ENCODE measurements around the gene REPIN1.
A peak's percentile ranks its signal among the peaks of the same experiment; 100 is the strongest.

REPIN1 gene

DNA sequence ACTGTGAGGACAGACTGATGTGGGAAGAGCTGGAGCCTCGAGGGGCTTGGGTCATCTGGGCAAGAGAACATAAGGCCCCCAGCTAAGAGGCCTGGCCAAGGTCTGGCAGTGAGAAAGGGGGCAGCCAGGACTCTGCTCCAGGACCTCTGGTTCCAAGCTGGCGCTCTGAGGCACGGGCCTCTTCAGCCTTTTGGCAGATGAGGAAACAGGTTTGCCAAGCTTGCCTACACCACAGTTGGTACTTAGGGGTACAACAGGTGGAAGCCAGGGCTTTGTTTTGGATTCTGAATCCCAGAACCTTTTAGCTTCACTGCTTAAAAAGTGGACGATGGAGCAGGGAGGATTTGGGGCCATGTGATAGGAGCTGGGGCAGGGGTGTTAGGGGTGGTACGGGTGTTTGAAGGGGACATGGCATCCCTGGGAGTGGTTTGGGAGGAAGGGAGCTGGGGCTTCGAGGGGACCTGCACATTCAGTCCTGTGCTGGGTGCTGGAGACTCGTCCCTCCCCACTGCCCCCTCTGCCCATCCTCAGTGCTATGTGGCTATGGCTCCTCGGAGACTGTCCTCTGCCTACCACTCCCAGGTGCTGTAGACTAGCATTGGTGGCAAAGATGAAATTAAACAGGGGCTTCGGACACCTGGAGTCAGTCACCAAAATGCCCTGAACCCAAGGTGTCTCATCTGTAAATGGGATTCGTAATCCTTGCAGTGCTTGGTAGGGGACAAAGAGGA is 40.8 kb downstream of the REPIN1 start:
- no peak for DNase-seq

DNA sequence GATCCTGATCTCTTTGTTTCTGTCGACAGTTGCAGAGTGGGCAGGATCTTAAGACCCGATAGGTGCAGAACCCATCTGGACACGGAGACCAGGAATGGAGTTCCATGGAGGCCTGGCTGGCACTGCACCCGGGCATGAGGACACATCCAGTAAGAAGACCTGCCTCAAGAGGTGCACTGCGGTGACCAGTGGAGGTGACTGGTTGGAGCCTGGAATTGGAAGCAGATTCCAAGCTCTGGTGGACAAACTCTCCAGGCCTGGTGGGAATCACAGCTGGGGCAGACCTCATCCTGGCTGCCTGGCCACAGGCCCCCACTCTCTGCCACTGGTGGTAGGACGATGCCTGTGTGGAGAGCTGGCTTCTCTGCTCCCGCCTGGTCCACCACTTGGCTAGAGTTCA is 41.5 kb downstream of the REPIN1 start:
- DNase-seq: no peak

DNA sequence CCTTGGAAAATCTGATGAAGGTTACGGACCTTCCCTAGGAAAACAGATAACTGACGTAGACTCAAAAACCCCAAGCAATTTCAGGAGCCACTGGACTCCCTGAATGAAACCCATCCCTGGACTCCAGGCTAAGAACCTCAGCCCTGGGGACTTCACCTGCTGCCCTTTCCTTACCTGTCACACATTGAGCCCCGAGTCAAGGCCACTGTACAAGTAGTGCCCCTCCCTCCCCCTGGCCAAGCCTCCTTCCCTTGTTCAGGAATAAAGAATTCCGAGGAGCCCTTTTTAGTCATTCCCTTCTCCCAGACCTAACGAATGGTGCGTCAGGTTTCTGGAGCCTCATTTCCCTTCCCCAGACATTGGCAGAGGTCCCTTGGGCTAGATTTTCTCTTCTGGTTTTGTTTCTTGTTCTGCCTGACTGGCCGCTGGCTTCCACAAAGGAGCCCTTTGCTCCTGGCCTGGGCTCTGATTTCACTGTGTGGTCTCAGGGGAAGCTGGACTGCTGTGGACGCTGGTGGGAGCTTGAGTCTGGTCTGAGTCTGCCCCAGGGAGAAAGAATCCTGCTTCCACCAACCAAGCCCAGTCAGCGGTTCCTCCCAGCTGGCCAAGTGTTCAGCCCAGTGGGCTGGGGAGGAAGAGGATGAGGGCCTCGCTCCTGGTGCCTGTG is 42.2 kb downstream of the REPIN1 start:
- DNase-seq: no peak

DNA sequence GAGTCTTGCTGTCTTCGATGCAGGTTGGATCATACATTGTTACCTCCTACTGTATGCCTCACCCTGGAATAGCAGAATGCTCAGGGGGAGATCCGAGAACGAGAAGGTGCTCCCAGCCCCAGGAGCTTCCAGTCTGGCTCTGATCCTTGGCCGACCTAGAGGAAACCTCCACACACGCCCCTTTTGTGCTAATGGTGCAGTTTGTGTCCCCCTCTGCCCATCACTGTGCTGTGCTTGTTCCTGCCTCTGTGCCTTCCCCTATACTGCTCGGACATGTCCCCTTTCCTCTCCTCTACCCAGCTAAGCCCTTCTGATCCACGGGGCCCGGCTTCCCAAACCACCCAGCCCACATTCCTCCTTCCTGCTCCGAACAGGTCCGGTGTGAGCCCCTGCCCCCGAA is 43.0 kb downstream of the REPIN1 start:
- DNase-seq: no peak

DNA sequence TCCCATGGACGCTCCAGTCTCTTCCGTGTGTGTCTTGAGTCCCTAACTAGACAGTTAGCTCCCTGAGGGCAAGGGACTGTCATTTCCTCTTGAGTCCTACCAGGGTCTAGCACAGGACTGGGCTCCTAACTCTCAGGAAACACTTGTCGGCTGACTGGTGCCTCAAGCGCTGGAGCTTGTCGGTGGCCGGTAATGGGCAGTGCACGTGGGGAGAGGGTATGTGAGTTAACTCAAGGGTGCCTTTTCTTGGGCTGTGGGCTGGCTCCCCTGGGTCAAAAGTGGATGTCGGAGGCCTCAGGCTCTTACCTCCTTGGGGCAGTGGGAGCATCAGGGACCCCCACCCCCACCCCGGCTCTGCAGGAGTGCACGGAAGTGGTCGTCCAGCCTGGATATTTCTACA is 43.4 kb downstream of the REPIN1 start:
- no peak for DNase-seq

DNA sequence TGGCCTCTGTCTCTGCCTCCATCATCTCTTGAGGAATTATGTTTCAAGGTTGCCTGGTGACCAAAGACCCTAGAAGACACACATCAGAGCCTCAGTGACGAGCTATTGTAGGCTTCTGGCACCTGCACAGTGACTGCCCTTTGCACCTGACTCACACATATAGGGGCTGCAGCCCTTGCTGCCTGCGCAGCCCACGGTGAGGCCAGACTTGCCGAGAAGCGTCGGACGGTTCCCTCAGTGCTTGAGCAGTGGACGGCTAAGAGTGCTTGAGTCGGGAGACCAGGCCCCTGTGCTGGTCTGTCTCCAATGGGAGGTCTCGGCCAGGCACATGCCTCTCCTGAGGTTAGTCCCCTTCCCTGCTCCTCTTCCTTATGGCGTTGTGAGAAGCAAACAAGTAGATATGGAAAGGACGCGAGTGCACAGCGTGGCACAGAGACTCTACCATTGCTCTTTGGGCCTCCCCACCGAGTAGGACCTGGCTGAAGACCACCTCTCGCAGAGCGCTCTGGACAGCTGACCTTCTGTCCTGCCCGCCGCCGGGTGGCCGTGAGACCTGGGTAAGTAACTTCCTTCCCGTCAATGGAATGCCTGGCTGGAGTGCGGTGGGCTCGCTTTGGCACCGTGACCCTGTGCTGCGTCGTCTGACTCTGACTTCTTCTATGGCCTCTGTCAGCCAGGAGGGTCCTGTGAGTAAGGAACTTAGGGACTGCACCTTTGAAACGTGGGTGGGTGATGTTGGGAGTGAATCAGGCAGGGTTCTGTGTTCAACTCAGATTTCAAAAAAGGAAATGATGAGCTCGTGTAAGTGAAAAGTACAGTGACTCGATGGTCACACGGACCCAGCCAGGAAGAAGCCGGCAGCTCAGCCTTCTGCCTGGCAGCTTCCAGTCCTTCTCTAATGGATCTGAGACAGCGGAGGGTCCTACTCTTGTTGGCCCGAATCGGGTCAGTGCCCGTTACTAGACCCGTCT is 44.2 kb downstream of the REPIN1 start:
- DNase-seq: no peak

DNA sequence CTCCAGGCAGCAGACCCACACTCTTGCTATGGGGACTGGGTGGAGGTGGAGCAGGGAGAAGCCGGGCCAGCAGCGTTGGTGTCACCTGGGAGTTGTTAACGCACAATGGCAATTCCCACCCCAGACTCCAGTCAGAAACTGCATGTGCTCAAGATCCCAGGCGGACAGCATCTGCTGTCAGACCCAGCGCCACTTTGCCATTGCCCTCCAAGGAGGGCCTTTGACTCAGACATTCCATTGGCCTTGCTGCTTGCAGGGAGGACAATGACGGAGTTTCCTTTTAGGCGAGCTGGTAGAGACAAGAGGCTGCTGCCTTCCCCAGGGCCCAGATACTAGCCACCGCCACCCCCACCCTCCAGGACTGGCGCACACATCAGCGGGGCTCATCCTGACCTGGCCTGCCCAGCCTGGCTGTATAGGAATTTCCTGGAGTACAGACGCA is 45.0 kb downstream of the REPIN1 start:
- no peak for DNase-seq

DNA sequence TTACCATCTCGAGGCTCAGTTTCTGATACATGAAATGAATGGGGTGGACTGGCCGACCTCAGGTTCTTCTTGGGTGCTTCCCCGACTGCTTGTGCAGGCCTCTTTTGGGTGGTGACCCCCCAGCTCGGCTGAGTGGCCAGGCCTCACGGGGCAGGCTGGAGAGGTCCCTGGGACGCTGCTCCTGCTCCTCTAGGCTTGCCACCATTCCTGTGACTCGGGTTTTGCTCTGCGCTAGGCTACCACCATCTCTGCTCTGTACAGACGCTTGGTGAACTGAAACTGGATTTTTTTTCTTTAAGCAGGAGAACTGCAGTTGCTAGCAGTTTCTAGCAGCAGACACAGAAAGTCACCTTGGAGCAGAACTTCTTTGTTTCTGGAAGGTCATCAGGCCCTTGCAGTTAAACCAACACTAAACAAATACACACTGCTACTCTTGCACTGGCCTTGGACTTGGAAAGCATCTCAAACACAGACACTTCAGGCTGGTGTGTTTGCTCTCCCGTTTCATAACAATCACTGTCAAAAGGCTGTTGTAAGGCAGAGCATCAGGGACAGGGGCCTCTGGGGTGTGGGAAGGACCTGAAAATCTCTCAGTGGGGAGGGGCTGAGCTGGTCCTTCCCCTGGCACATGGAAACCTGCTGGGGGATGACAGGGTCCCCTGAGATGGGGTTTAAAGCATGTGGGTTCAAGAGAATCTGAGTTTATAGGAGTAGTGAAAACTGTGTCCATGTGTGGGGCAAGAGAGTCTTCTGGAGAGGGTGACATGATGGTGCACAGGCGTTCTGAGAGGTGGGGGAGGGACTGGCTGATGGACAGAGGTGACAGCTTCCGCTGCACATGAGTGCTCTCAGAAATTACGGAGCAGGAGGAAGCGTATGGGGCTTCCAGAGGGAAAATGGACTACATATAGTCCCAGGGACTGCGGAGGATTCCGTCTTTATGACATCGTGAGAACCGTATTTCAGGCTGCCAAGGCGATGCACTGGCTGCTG is 46.8 kb downstream of the REPIN1 start:
- no peak for DNase-seq

DNA sequence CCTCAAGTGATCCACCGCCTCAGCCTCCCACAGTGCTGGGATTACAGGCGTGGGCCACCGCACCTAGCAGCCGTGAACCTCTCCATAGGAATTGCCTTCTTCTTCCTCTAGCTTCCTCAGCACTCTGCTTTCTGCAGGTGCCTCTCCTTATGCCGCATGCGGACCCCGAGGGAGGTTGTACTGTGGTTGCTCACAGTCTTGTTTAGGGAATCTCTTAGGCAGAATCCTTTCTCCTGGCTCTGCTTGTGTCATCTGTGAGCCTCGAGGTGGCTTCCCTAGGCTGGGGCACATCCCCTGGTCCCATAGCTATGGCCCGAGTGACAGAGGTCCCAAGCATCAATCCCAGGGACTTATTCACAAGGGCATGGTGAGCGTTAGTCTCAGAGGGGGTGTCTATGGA is 48.6 kb downstream of the REPIN1 start:
- no peak for DNase-seq

DNA sequence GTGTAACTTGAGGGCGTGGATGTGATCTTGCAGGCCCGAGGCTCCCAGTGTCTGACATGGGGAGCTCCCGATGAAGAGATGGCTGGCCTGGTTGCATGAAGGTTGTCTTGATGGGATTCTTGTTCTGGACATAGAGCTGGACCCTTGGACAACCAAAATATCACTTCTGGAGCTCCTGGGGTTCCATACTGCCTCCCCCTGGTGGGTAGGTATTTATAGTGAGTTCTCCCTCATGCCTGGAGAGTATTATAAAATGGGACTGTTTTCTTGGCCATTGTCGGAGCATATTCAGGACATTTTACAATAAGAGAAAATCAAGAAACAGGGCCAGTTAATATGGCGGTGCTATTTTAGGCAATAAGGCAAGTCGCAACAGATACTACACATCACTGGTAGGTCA is 49.2 kb downstream of the REPIN1 start:
- DNase-seq: no peak

DNA sequence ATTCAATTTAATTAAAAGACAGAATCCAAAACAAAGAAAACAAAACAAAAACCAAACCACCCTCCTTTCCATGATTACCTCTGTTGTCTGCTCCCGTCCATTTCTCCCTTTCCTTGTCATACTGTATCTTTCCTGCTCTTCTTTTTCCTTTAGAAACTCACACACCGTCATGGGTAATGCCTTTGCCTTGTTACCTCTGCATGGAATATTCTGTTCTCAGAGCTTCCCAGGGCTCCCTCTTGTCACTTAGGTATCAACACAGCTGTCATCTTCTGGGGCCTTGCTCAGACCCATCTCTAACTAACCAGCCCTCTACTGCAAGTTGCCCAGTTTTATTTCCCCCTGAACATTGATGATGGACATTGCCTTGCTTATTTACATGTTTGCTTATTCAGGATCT is 51.6 kb downstream of the REPIN1 start:
- no peak for DNase-seq

DNA sequence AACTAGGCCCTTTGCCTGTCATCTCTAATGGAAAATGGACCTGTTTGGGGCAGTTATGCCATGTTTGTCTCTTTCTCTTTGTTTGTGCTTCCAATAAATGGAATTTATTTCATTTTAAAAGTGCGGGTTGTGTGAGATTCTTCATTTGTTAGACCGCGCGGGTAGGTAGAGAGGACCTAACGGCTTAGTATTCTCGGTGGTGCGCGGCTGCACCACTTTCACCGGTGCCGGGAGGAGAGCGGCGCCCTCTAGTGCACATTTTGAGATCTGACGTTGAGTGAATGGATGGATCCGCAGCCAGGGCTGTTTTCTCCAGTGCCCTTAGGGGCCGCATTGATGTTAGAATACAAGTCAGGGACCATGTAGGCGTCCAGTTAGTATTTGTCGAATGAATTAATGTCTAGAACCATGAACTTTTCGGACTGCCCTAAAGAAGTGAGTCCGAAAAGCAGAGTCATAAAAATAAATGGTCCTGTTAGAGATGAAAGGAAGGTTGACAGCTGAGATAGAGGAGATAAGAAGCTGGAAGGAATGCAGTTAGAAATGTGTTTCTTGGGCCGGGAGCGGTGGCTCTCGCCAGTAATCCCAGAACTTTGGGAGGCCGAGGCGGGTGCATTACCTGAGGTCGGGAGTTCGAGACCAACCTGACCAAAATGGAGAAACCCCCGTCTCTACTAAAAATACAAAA is 52.5 kb downstream of the REPIN1 start:
- DNase-seq: peak; percentile 84

DNA sequence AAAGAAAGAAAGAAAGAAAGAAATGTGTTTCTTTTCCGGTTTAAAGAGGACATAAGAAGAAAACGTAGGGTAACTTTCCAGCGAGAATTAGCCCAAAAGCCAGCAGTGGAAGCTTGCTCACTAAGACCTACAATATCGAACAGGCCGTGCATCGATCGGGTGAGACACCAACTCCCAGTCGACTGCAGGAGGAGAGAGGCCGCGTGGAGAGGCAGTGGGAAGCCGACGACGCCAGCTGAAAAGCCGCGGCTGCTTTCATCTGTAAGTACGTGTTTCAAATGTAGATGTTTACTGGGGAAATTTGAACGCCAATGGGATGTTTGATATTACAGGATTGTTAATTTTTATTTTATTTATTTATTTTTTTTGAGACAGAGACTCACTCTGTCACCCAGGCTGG is 53.2 kb downstream of the REPIN1 start:
- DNase-seq: no peak

Measured in activated T-cell treated with anti-CD3 and anti-CD28 coated beads for 4 hours (primary cell).